CD4-positive, alpha-beta T cell treated with Interleukin-1 beta for 1 hour (primary cell): ENCODE results near the gene RASGRP1.

Experiments used
- DNase-seq, 2 donors: peaks; one replicate each; pipeline ENCODE4 v3.0.0-alpha.2; 2020 to 2022

Gene RASGRP1

GRCh38 chr15:38565287-38565670 is 665 bp upstream of the RASGRP1 start:
- no peak for DNase-seq

GRCh38 chr15:38563723-38564519 is 693 bp downstream of the RASGRP1 start:
- peak; percentile 87 to 89 for DNase-seq

GRCh38 chr15:38562278-38562677 is 2.3 kb downstream of the RASGRP1 start:
- no peak for DNase-seq

- peak in 1 of 2 donors; percentile 40 for DNase-seq
Observed at GRCh38 chr15:38560456-38560926, 4.1 kb downstream of the RASGRP1 start.

- DNase-seq = no peak
Observed at GRCh38 chr15:38559636-38560307, 4.8 kb downstream of the RASGRP1 start.

- no peak for DNase-seq
Observed at GRCh38 chr15:38559131-38559530, 5.5 kb downstream of the RASGRP1 start.

GRCh38 chr15:38558372-38559059 is 6.1 kb downstream of the RASGRP1 start:
- no peak for DNase-seq

- DNase-seq = peak in 1 of 2 donors; percentile 37
Observed at GRCh38 chr15:38557921-38558320, 6.7 kb downstream of the RASGRP1 start.

GRCh38 chr15:38555686-38556334 is 8.8 kb downstream of the RASGRP1 start:
- no peak for DNase-seq

GRCh38 chr15:38554354-38554753 is 10.3 kb downstream of the RASGRP1 start:
- peak in 1 of 2 donors; percentile 52 for DNase-seq

- no peak for DNase-seq
Observed at GRCh38 chr15:38553071-38553470, 11.5 kb downstream of the RASGRP1 start.

GRCh38 chr15:38551720-38552648 is 12.6 kb downstream of the RASGRP1 start:
- no peak for DNase-seq

- DNase-seq = no peak
Observed at GRCh38 chr15:38549222-38549621, 15.4 kb downstream of the RASGRP1 start.

GRCh38 chr15:38547255-38547997 is 17.2 kb downstream of the RASGRP1 start:
- DNase-seq = no peak

GRCh38 chr15:38545179-38545578 is 19.4 kb downstream of the RASGRP1 start:
- DNase-seq = no peak

- no peak for DNase-seq
Observed at GRCh38 chr15:38541026-38541425, 23.6 kb downstream of the RASGRP1 start.

- no peak for DNase-seq
Observed at GRCh38 chr15:38540510-38540909, 24.1 kb downstream of the RASGRP1 start.

- no peak for DNase-seq
Observed at GRCh38 chr15:38539008-38539343, 25.6 kb downstream of the RASGRP1 start.

GRCh38 chr15:38538328-38539007 is 26.1 kb downstream of the RASGRP1 start:
- DNase-seq = no peak

- DNase-seq = no peak
Observed at GRCh38 chr15:38536201-38536676, 28.4 kb downstream of the RASGRP1 start.
